ENCODE measurements around the gene SLC2A5. TPM values are rescaled to one million over a fixed set of nuclear protein-coding genes. Genes with fewer than 3 reads are reported as not detected.

Gene SLC2A5
- total RNA-seq, 1 experiment from 2014 or later = not detected

GRCh38 chr1:8985915-8986813 lies 83.3 kb downstream of the SLC2A5 start:
- peak; percentile 75 for DNase-seq (ENCODE audit: low spot score)
- intact Hi-C loops (cut with micrococcal nuclease; ENCODE audit: unreplicated experiment) = no loop called here
- no peak overlapping the region for H3K27ac ChIP-seq (ENCODE audit: low read depth, low read length, poor library complexity, severe bottlenecking)
- H3K27me3 ChIP-seq (replicated peaks; ENCODE audit: insufficient read depth, low read depth, low read length, poor library complexity) = no peaks in the 10 kb centered on the region
- ChIA-PET POLR2A (ENCODE audit: low non-redundant PET) (no interaction called here), CTCF (interaction anchor here (0.8 kb wide), 1 partner anchor 19 kb away, joined by 3 read pairs; no protein-coding TSS in a partner anchor)
- H3K4me3 ChIP-seq (ENCODE audit: low read depth, low read length, poor library complexity, severe bottlenecking) = no peak overlapping the region
- no peaks in the 10 kb centered on the region for H3K9me3 ChIP-seq (ENCODE audit: low read depth, low read length, poor library complexity, severe bottlenecking)
- TF ChIP-seq CTCF (conservative IDR thresholded peaks at IDR 0.05; ENCODE audit: low read depth, low read length) (no peak), EZH2 (IDR thresholded peaks at IDR 0.05; ENCODE audit: borderline replicate concordance, low read depth, low read length, poor library complexity, severe bottlenecking) (no peak)
- no TSS peak for BruUV-seq (replicated peaks)
- H3K36me3 ChIP-seq (ENCODE audit: insufficient read depth, low read length, poor library complexity, severe bottlenecking) = no peaks in the 10 kb centered on the region
- no peaks in the 10 kb centered on the region for H3K4me1 ChIP-seq (ENCODE audit: insufficient read depth, low read length, poor library complexity, severe bottlenecking)

Other genes starting within 250 kb of the SLC2A5 start
- 2,313 and 2,659 TPM in 2 replicates for gene ENO1, start 190.9 kb downstream of the SLC2A5 start, total RNA-seq (2021)
- gene CA6, start 123.8 kb downstream of the SLC2A5 start, total RNA-seq (2021) = not detected in 2 replicates
- not detected in 2 replicates for gene SLC2A7, start 43.2 kb downstream of the SLC2A5 start, total RNA-seq (2021)
- gene GPR157, start 59.5 kb upstream of the SLC2A5 start, total RNA-seq (2021) = 0.34 and 0.87 TPM in 2 replicates
- gene H6PD, start 165.1 kb upstream of the SLC2A5 start, total RNA-seq (2021) = 6.2 and 10.6 TPM in 2 replicates
- gene SPSB1, start 223.3 kb upstream of the SLC2A5 start, total RNA-seq (2021) = 7.5 and 11.8 TPM in 2 replicates

Data from A673 (cell line).